T-helper 2 cell treated with Interferon-gamma antibody and Interleukin-4, amounts not matched to agents 5 μg/mL and 100 μg/mL, for 36 hours (primary cell): ENCODE data around the gene NNAT.
A peak's percentile ranks its signal among the peaks of the same experiment; 100 is the strongest.
"Not testable (repeated sequence)": the region's sequence is repeated elsewhere in the genome, so short reads cannot be mapped to it uniquely, and the experiment has no call there.

Source experiments
- DNase-seq: peaks from one replicate; pipeline ENCODE4 v3.0.0; 2021; ENCODE audit warnings: low spot score
- H3K27ac Mint-ChIP-seq: one replicate; pipeline ENCODE4 v1.8.0; 2021; ENCODE audit warnings: mild to moderate bottlenecking, mixed read lengths
- H3K27me3 Mint-ChIP-seq: one replicate; pipeline ENCODE4 v1.8.0; 2021; ENCODE audit warnings: low read depth, mixed read lengths
- H3K36me3 Mint-ChIP-seq: one replicate; pipeline ENCODE4 v1.8.0; 2021; ENCODE audit warnings: low read depth, mixed read lengths
- H3K4me1 Mint-ChIP-seq: one replicate; pipeline ENCODE4 v1.8.0; 2021; ENCODE audit warnings: low read depth, mixed read lengths
- H3K4me3 Mint-ChIP-seq: one replicate; pipeline ENCODE4 v1.8.0; 2022; ENCODE audit warnings: mild to moderate bottlenecking, moderate library complexity, mixed read lengths
- H3K9me3 Mint-ChIP-seq: one replicate; pipeline ENCODE4 v1.8.0; 2021; ENCODE audit warnings: mixed read lengths

The NNAT gene, protein sequence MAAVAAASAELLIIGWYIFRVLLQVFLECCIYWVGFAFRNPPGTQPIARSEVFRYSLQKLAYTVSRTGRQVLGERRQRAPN

DNA sequence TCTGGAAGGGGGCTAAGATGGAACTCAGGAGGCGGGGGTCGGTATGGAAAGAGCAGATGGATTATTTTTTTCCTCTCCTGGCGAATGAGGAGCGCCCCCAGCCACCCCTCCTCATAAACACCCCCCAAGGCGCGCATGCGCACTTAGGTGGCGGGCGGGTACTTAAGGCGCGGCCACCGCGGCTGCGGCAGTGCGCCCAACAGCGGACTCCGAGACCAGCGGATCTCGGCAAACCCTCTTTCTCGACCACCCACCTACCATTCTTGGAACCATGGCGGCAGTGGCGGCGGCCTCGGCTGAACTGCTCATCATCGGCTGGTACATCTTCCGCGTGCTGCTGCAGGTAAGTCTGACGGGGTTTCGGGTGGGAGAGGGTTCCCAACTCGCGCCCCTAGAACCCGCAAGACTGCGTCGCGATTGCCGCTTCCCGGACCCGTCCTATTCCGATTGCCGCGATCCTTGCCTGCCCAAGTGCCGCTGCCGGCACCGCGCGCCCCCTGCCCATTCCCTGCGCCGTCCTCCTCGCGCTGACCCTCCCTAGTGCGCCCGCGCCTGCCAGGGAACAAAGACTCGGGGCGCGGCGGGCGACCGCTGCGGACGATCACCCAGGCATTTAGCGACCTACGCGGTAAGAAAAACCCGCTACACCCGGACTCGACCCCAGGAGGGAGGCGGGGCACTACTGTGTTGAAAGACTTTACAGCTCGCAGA lies at the start of gene NNAT:
Gene NNAT, plus strand, starts transcription at position 190 of the 711 bp plus-strand sequence. Its CDS starts 82 bp downstream, at position 272.
- peaks cover 27% of the 10 kb centered on the region for H3K4me1 Mint-ChIP-seq
- no peak for DNase-seq
- H3K9me3 Mint-ChIP-seq: no peaks in the 10 kb centered on the region

DNA sequence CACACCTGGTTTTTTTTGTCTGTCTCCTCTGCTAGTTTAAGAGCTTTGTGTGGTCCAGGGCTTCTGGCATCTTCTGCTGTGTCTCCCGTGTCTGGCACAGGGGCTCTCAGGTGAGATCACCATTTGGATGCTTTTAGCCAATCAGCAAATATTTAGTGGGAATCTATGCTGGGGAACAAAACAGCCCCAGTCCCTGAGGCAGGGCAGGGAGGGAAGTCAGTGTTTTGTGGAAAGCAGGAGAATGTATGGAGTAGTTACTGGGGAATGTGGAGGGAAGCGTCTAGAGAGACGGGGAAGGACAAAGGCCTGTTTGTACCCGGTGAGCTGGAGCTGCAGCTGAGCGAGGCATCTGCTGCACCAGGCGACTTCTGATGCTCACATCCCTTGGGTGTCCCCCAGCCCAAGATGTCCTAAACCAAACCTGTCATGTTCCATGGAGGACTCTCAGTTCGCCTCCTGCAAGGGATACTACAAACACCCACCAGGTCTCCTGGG lies 49.3 kb upstream of the NNAT start:
- H3K27me3 Mint-ChIP-seq: peaks cover 15% of the 10 kb centered on the region
- DNase-seq: no peak
- no peaks in the 10 kb centered on the region for H3K36me3 Mint-ChIP-seq
- no peak overlapping the region for H3K4me3 Mint-ChIP-seq
- H3K4me1 Mint-ChIP-seq: no peaks in the 10 kb centered on the region
- H3K9me3 Mint-ChIP-seq: no peaks in the 10 kb centered on the region
- no peak overlapping the region for H3K27ac Mint-ChIP-seq

More for the DNA sequence above, at the start of gene NNAT:
- peak within 1 kb of the TSS; percentile 47 for H3K4me3 Mint-ChIP-seq
- peaks cover 2% of the 10 kb centered on the region for H3K36me3 Mint-ChIP-seq
- H3K27me3 Mint-ChIP-seq: peaks cover 8% of the 10 kb centered on the region
- no peak within 1 kb of the TSS for H3K27ac Mint-ChIP-seq

DNA sequence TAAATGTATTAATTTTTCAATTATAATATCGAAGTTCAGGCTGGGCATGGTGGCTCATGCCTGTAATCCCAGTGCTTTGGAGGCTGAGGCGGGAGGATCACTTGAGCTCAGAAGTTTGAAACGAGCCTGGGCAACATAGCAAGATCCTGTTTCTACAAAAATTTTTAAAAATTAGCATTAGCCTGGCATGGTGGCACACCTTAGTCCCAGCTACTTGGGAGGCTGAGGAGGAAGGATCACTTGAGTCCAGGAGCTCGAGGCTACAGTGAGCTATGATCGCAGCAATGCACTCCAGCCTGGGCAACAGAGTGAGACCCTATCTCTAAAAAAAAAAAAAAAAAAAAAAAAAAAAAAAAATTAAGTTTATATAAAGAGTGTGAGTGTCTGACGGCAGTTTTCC lies 48.6 kb upstream of the NNAT start:
- not testable (repeated sequence) for H3K4me3 Mint-ChIP-seq, H3K9me3 Mint-ChIP-seq, H3K4me1 Mint-ChIP-seq, DNase-seq, H3K27ac Mint-ChIP-seq, H3K36me3 Mint-ChIP-seq
- H3K27me3 Mint-ChIP-seq: peaks cover 16% of the 10 kb centered on the region

DNA sequence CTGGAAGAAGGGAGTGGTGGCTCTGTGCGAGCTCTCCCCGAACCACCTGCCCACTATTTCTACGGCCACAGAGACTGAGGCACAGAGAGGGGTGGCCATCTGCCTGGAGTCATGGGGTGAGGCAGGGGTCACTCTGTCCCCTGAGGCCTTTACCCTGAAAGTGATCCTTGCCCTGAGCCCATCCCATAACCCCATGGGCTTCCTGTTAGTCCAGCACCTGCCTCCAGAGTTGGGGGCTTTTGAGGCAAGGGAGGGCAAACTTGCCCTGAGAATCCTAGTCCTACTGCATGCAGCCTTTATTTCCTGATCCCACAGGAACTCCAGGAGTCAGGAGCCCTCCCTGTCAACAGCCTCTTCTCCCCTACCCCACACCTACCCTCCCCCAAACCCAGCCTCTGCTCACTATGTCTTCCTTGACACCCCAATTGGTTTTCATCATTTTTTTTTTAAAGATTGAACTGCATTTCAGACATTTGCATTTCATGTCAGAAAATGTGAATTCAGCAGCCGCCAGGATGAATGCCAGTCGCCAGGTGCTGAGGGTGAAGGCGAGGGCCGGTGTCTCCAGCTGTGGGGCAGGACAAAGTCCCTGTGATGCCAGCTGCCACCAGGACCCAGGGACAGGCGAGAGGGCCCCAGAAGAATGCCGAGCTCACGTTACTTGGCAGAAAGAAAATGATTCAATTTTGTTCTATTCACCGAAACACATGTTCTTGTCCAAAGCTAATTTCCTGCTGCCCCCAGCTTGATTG lies 47.6 kb upstream of the NNAT start:
- Mint-ChIP-seq H3K27me3 (peaks cover 16% of the 10 kb centered on the region), H3K4me3 (no peak overlapping the region), H3K4me1 (no peaks in the 10 kb centered on the region), H3K36me3 (no peaks in the 10 kb centered on the region), H3K9me3 (no peaks in the 10 kb centered on the region), H3K27ac (no peak overlapping the region)
- DNase-seq: no peak

DNA sequence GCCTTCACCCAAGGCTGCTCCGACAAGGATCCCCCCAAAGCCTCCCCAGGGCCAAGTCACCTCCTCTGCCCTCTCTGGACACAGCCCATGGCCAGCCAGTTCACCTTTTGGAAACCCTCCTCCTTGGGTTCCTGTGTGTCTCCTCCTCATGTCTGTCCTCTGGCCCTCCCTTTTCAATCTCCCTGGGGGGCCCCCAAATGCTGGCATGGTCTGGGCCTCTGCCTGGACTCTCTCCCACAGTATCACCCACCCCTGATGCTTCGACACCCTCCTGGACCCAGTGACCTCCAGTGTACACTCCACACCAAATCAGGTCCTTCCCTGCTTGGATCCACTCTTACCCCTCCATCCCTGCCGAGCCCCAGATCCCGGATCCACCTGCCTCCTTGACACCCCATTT lies 46.7 kb upstream of the NNAT start:
- no peaks in the 10 kb centered on the region for H3K9me3 Mint-ChIP-seq
- no peak for DNase-seq
- H3K4me1 Mint-ChIP-seq: no peaks in the 10 kb centered on the region
- H3K27ac Mint-ChIP-seq: no peak overlapping the region
- peaks cover 16% of the 10 kb centered on the region for H3K27me3 Mint-ChIP-seq
- H3K36me3 Mint-ChIP-seq: no peaks in the 10 kb centered on the region
- H3K4me3 Mint-ChIP-seq: no peak overlapping the region

DNA sequence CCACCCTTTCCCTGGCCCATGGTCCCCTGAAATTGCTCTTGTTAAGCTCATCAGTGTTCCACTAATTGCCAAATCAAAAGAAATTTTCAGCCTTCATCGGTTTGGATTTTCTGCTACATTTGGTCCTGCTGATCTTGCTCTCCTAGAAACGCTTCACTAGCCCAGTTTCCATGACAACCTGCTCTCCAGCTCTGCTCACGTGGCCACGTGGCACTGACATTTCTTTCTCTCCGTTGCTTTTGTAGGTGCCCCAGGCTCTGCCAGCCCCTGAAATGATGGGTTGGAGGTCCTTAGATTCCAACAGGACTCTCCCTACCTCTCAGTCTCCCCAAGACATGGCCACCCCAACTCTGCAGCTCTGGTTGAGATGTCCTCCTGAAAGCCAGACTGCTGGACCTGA lies 45.8 kb upstream of the NNAT start:
- no peak for DNase-seq
- no peak overlapping the region for H3K27ac Mint-ChIP-seq
- no peaks in the 10 kb centered on the region for H3K4me1 Mint-ChIP-seq
- H3K9me3 Mint-ChIP-seq: no peaks in the 10 kb centered on the region
- no peak overlapping the region for H3K4me3 Mint-ChIP-seq
- peaks cover 16% of the 10 kb centered on the region for H3K27me3 Mint-ChIP-seq
- no peaks in the 10 kb centered on the region for H3K36me3 Mint-ChIP-seq

DNA sequence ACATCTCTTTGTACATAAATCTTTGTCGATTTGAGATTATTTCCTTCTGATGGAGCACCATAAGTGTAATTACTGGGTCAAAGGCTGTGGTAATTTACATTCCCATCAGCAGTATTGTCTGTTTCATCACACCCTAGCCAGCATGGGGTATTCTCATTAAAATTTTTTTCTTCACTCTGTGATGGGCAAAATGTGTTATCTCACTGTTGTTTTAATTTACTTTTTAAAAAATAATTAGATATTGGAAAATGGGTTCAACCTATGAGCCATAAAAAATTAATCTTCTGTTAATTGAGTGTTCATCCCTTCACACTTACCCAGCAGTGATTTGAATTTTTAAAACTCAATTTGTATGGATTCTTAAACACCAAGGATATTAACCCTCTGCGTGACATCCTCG lies 44.0 kb upstream of the NNAT start:
- no peak for DNase-seq
- Mint-ChIP-seq H3K4me1 (no peaks in the 10 kb centered on the region), H3K4me3 (no peak overlapping the region), H3K36me3 (no peaks in the 10 kb centered on the region), H3K27me3 (peaks cover 16% of the 10 kb centered on the region), H3K27ac (no peak overlapping the region), H3K9me3 (no peaks in the 10 kb centered on the region)

DNA sequence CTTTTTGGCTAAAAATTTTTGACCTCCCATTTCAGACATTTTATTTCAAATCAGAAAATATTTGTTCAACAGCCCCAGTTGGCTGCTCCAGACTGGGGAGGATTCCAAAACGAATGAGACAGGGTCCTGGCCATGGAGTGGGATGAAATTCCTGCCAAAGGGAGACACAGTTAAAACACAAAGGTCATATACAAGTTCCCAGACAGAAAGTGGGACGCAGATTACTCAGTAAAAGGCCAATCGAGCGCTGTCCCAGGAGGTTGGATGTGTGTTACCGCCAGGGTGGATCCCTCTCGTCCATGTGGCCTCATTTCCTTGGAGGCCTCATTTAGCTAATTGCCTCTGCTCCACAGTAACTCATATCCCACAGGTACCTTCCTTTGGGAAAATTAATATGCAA lies 41.8 kb upstream of the NNAT start:
- H3K36me3 Mint-ChIP-seq: no peaks in the 10 kb centered on the region
- peaks cover 3% of the 10 kb centered on the region for H3K4me1 Mint-ChIP-seq
- no peak overlapping the region for H3K27ac Mint-ChIP-seq
- no peaks in the 10 kb centered on the region for H3K9me3 Mint-ChIP-seq
- no peak overlapping the region for H3K4me3 Mint-ChIP-seq
- no peak for DNase-seq
- H3K27me3 Mint-ChIP-seq: peaks cover 16% of the 10 kb centered on the region

DNA sequence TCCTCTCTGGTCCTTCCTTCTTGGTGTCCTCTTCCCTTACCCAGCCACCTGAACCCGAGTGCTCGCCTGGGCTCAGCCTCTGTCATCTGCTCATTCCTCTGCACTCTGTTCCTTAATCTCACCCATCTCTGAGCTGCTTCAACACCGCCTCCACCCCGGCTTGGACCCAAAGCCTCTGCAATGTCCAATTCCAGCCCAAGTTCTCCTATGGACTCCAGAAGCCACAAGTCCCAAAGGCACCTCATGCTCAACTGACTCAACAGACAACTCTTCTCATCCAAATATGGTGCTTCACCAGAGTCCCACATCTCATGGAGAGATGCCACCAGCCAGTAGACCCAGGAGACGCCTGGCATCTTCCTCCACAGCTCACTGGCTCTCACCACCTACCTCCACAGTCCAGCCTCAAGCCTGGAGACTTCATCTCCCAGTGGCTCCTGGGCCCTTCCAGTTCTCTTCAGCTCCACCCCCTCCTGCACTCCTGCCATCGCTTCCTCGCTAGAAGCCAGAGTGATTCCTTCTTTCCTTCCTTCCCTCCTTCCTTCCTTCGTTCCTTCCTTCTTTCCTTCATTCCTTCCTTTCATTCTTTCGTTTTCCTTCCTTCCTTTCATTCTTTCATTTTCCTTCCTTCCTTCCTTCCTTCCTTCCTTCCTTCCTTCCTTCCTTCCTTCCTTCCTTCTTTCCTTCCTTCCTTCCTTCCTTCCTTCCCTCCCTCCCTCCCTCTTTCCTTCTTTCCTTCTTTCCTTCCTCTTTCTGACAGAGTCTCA lies 40.9 kb upstream of the NNAT start:
- no peak overlapping the region for H3K4me3 Mint-ChIP-seq
- peaks cover 5% of the 10 kb centered on the region for H3K4me1 Mint-ChIP-seq
- no peaks in the 10 kb centered on the region for H3K36me3 Mint-ChIP-seq
- H3K27ac Mint-ChIP-seq: no peak overlapping the region
- peaks cover 18% of the 10 kb centered on the region for H3K27me3 Mint-ChIP-seq
- no peak for DNase-seq
- H3K9me3 Mint-ChIP-seq: no peaks in the 10 kb centered on the region

DNA sequence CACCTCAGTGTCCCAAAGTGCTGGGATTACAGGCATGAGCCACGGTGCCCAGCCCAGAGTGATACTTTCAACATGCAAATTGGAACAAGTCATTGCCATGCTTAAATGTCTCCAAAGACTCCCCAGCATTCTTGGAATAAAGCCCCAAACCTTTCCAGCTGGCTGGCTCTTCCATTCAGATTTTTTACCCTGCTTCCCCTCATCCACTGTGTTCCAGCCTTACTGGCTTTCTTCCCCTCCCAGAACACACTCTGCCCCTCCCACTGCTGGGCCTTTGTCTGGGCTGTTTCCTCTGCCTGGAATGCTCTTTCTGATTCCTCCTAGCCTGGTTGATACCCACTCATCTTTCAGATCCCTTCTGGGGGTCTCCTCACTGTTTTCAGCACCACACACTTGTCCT lies 40.1 kb upstream of the NNAT start:
- Mint-ChIP-seq H3K36me3 (no peaks in the 10 kb centered on the region), H3K4me1 (peaks cover 5% of the 10 kb centered on the region), H3K4me3 (no peak overlapping the region), H3K27ac (no peak overlapping the region), H3K9me3 (no peaks in the 10 kb centered on the region), H3K27me3 (peaks cover 12% of the 10 kb centered on the region)
- no peak for DNase-seq

DNA sequence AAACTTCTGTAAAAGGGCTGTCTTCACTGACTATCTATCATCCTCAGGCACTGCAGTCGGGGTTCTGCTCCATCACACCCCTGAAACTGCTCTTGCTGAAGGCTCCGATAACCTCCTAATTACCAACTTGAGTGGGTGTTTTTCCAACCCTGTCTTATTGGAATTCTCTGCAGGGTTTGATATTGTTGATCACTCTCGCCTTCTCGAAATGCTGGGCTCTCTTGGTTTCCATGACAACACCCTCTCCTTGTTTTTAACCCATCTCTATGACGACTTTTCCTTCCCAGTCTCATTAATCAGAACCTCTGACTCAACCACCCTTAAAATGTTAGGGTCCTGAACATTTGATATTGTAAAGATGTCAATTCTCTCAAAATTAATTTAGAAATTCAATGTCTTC lies 39.4 kb upstream of the NNAT start:
- Mint-ChIP-seq H3K4me1 (peaks cover 5% of the 10 kb centered on the region), H3K27me3 (peaks cover 7% of the 10 kb centered on the region), H3K27ac (no peak overlapping the region), H3K9me3 (no peaks in the 10 kb centered on the region), H3K36me3 (no peaks in the 10 kb centered on the region), H3K4me3 (no peak overlapping the region)
- no peak for DNase-seq

DNA sequence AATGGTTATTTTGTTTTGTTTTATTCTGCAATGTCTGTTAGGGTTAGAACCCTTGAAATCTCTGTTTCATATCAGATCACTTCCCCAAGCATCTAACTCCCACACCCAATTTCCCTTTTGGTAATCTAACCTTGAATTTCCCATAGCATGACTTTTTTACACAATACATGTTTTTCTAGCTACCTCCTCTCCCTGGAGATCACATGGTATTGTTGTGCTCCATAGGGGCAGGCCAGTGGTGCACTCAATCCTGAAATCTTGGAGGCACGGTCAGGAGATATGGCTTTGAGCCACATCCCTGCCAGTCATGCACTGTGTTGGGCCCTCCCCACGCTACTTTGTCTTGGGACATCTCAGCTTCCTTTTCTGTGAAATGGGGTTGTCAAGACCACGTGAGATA lies 36.7 kb upstream of the NNAT start:
- DNase-seq: no peak
- Mint-ChIP-seq H3K27me3 (peaks cover 3% of the 10 kb centered on the region), H3K4me1 (peaks cover 5% of the 10 kb centered on the region), H3K27ac (no peak overlapping the region), H3K36me3 (no peaks in the 10 kb centered on the region), H3K9me3 (no peaks in the 10 kb centered on the region), H3K4me3 (no peak overlapping the region)

DNA sequence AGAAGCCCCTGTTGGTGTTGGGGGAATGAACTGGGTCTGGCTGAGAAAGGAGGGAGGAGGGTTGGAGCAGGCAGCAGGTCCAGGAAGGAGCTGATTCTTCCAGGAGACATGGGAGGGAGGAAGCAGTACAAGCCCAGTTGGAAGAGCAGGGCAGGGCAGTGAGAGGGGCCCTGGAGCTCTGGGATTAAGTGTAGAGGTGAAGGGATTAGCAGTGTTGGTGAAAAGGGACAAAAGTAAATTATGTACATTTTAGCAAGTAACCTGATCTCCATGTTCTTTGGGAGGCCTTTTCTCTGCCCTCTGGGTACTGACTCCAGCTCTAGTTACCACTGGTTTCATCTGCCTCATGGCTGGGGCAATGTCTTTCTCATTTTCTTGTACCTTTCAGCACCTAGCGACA lies 34.8 kb upstream of the NNAT start:
- not testable (repeated sequence) for H3K9me3 Mint-ChIP-seq, H3K27me3 Mint-ChIP-seq, H3K27ac Mint-ChIP-seq, H3K4me1 Mint-ChIP-seq, H3K36me3 Mint-ChIP-seq, H3K4me3 Mint-ChIP-seq, DNase-seq
